HG02938 (cell line): ENCODE data around the gene TCF7L1.

ENCODE experiments used
- ATAC-seq: cut with Tn5 transposase; IDR thresholded peaks from one replicate; pipeline ENCODE4 v1.9.1; 2021; ENCODE audit warnings: mild to moderate bottlenecking, moderate library complexity; ENCODE audit not compliant: unreplicated experiment

The TCF7L1 gene

DNA sequence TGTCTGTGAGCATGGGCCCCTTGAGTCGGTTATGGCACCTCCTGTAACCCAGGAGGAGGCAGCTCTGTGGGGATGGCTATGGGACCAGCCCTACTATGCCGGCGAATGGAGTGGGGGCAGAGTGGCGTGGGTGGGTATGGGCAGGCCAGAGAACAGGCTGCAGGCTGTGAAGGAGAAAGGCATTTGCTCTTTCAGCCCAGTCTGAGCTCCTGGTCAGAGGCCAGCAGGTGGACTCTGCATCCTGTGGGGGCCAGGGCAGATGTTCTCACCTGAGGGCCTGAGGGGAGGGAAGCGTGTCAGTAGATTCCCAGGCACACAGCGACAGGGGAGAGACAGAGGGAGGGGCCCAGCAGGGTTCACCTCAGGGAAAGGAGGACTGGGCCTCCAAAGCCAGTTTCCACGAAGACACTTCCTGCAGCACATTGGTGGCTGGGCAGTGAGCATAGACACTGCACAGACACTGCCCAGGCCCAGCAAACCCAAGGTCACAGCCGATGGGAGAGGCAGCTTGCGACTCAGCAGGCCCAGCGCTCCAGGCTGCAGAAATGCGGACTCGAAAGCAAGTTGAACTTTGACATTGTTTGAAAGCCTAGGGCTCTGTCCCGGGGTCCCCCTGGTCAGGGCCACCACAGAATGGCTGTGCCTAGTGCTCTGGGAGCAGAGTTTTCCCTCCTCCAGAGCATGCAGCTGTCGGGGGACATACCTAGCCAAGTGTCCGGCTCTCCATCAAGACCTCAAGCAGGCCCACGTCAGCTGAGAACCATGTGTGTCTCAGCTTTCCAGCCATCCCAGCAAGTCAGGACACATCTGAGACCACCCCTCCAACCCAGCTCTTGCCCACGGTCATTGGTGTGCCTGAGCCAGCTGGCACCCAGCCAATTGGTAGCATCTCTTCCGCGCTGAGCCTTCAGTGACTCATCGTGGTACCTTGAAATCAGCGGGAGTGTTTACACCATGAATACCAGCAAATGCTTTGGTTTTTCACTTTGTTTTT, 140.8 kb downstream of the TCF7L1 start:
- no peak for ATAC-seq

GRCh38 chr2:85275984-85276540, 142.9 kb downstream of the TCF7L1 start:
- no peak for ATAC-seq

GRCh38 chr2:85276571-85277118, 143.5 kb downstream of the TCF7L1 start:
- ATAC-seq, result no peak

- ATAC-seq, result no peak
Observed at GRCh38 chr2:85277416-85278158, 144.4 kb downstream of the TCF7L1 start.

DNA sequence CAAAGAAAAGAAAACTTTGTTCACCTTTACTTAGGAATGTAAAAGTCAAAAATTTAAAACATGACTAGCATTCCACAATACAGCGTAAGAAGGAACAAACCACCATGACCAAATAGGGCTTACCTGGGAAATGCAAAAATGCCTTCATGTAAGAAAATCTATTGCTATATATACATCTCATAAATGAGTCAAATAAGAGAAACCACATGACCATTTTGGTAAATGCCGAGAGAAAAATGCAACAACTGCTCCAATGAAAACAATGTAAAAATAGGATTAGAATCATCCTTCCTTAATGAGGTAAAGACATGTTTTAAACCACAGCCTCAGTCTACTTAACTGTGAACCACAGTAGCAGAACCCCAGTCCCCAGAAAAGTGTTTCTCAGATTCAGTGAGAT, 145.2 kb downstream of the TCF7L1 start:
- ATAC-seq, result no peak

DNA sequence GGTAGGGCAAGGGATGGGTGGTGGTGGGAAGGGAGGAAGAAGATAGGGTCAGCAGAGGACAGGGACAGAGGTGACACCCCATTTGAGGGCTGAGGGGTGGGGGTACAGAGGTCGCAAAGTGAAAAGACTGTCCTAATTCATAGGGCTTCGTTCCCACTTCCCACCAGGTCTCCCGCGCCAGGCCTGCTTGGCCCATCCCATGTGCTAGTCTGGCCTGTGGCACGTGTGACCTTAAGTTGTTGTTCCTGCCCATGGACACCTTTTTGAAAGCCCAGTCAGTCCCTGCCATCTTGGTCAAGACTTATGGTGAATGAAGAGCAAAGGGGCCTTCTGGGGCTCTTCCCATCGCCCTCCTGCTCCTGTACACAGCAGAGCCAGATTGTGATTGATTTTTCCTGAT, 148.4 kb downstream of the TCF7L1 start:
- no peak for ATAC-seq

- no peak for ATAC-seq
Observed at GRCh38 chr2:85282914-85283313, 149.7 kb downstream of the TCF7L1 start.

GRCh38 chr2:85283641-85284040, 150.4 kb downstream of the TCF7L1 start:
- no peak for ATAC-seq

- ATAC-seq, result no peak
Observed at GRCh38 chr2:85286918-85287317, 153.7 kb downstream of the TCF7L1 start.

GRCh38 chr2:85287721-85288120, 154.5 kb downstream of the TCF7L1 start:
- ATAC-seq, result no peak

DNA sequence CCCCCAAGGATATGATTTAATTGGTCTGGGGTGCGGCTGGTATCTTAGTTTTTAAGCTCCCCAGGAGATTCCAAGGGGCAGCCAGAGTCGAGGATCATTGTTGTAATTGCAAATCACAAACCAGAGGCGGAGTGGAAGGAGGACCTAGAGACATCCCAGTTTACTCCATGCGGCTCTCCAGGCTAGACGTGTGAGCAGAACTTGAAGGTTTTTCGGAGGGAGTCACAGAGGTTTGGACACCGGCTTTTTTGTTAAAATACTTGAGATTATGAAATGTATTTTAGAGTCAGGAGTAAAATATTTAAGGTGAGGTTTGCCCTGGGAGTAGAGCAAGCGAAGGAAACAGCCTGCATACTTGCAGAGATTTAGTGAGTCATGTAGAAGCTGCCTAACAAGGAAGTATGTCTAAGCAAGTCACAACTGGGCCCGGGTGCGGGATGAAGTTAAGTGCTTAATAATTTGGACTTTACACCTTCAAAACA, 155.1 kb downstream of the TCF7L1 start:
- no peak for ATAC-seq

GRCh38 chr2:85291425-85292023, 158.3 kb downstream of the TCF7L1 start:
- ATAC-seq, result no peak

DNA sequence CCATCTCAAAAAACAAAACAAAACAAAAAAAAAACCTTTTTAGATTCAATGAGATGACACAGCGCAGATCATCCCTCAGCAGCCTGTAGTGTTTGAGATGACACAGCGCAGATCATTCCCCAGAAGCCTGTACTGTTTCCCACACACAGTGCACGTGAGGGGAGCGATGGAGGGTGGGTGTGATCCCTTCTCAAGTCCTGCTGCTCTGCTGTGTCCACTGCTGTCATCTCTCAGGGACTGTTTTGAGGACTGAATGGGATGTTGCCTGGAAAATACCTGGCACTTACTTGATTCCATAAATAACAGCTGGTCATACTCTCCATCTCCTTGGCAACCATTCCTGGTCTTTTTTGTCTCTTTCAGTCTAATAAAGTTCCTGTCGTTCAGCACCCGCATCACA, 168.9 kb downstream of the TCF7L1 start:
- no peak for ATAC-seq

GRCh38 chr2:85303780-85304531, 170.8 kb downstream of the TCF7L1 start:
- no peak for ATAC-seq

DNA sequence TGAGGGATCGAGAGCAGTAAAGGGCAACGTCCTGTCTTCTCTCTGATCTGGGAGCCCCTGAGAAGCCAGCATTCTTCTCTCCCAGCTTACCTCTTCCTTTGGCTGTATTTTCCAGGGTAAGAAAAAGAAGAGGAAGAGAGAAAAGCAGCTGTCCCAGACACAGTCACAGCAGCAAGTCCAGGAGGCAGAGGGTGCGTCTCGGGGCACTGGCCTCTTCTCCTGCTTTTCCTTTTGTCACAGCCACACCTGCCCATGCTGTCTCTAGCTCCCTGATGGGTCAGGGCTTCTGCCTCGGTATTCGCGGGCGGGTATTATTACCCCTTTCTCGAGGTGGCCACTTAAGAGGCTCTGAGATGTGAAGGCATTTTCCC, 174.3 kb downstream of the TCF7L1 start:
- no peak for ATAC-seq

DNA sequence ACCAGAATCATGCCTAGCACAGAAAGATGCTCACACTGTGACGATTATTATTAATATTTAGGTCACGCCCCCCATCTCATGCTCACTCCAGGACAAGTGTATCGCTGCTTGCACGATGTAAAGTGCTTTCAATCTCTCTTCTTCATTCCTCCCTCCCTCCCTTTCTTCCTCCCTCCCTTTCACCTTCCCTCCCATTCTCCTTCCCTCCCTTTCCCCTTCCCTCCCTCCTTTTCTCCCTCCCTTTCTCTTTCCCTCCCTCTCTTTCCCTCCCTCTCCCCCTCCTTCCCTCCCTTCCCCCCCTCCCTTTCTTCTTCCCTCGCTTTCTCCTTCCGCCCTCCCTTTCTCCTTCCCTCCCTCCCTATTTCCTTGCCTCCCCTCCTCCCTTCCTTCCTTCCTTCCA, 175.0 kb downstream of the TCF7L1 start:
- no peak for ATAC-seq

DNA sequence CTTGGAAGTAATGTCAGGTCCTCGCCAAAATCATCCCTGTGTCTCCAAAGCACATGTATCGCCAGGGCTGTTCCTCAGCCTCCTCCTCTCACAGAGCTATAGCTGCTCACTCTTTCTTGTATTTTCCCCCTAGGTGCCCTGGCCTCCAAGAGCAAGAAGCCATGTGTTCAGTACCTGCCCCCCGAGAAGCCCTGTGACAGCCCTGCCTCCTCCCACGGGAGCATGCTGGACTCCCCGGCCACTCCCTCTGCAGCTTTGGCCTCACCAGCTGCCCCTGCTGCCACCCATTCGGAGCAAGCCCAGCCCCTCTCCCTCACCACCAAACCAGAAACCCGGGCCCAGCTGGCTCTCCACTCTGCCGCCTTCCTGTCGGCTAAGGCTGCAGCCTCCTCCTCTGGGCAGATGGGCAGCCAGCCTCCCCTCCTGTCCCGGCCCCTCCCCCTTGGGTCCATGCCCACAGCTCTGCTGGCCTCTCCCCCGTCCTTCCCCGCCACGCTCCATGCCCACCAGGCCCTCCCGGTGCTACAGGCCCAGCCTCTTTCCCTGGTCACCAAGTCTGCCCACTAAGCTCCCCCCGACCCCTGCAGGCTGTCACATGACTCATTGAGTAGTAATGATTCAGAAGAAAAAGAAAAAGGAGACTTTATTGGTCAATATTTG, 175.8 kb downstream of the TCF7L1 start:
- no peak for ATAC-seq

- no peak for ATAC-seq
Observed at GRCh38 chr2:85309699-85310321, 176.6 kb downstream of the TCF7L1 start.

DNA sequence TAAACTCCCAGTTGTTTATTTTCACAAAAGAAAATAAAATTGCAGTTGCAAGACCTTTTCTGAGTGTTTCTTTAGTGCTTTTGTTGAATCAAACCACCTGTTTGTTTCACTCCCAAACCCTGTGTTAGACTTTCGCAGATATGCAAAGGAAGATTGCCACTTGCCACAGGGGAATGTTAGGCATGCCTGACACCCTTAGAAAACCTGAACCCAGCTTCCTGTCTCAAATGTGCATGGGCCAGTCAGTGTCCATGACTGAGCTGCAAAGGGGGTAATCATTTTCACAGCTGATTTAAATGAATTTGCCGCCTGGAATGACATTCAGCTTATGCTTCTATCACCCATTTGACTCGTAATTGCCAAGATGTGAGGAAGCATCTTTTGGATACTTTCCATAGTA, 177.1 kb downstream of the TCF7L1 start:
- no peak for ATAC-seq
